Activated CD8-positive, alpha-beta memory T cell treated with anti-CD3 and anti-CD28 coated beads, Interleukin-2, amount 10 ng/mL, durations not matched to agents 7 days and 5 days (primary cell): Measurements from ENCODE around the gene PEPD. TPM values are rescaled to one million over a fixed set of nuclear protein-coding genes. Genes with fewer than 3 reads are reported as not detected.
"Not testable (repeated sequence)": the region's sequence is repeated elsewhere in the genome, so short reads cannot be mapped to it uniquely, and the experiment has no call there.

Source experiments
- ATAC-seq: fragments of 150-1000 bp; cut with Tn5 transposase; one replicate; pipeline ENCODE4 v1.10.0; 2021; ENCODE audit warnings: moderate library complexity
- CTCF ChIA-PET: fragments of 350-600 bp; sonication (Branson Sonifier 250); formaldehyde crosslinking; loops from one replicate; lab custom pipeline; 2021; ENCODE audit warnings: antibody characterized with exemption; lab: Charles Lee
- DNase-seq: peaks from one replicate; pipeline ENCODE4 v3.0.0-alpha.2; 2020
- H3K27ac Mint-ChIP-seq: one replicate; pipeline ENCODE4 v1.8.0; 2021; ENCODE audit warnings: mild to moderate bottlenecking, mixed read lengths
- H3K27me3 Mint-ChIP-seq: one replicate; pipeline ENCODE4 v1.8.0; 2021; ENCODE audit warnings: mixed read lengths
- H3K36me3 Mint-ChIP-seq: one replicate; pipeline ENCODE4 v1.8.0; 2021; ENCODE audit warnings: mild to moderate bottlenecking, mixed read lengths
- H3K4me1 Mint-ChIP-seq: one replicate; pipeline ENCODE4 v1.8.0; 2021; ENCODE audit warnings: mixed read lengths
- H3K4me3 Mint-ChIP-seq: one replicate; pipeline ENCODE4 v1.8.0; 2021; ENCODE audit warnings: mild to moderate bottlenecking, moderate library complexity, mixed read lengths
- H3K9me3 Mint-ChIP-seq: one replicate; pipeline ENCODE4 v1.8.0; 2022; ENCODE audit warnings: low read depth, mixed read lengths
- total RNA-seq, 2 experiments: library from RNA; stranded (reverse); gene quantifications; one replicate each; pipeline ENCODE4 v1.2.3, GENCODE V29; 2021

The PEPD gene
- total RNA-seq, 2 experiments from 2014 or later: 14.9 to 20.3 TPM

DNA sequence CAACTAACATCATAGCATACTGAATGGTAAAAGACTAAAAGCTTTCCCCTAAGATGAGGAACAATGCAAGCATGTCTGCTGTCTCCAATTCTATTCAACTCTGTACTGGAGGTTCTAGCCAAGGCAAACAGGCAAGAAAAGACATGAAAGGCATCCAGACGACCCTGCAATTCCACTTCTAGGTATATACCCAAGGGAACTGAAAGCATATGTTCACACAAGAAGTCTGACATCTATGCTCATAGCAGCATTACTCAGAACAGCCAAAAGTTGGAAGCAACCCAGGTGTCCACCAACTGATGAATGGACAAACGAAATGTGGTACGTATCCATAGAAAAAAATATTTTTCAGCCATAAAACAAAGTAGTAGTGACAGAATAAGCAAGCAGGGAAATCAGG lies 39.1 kb downstream of the PEPD start:
- no peaks in the 10 kb centered on the region for H3K4me1 Mint-ChIP-seq
- no peaks in the 10 kb centered on the region for H3K27me3 Mint-ChIP-seq
- peaks cover 6% of the 10 kb centered on the region for H3K9me3 Mint-ChIP-seq
- DNase-seq (no peak), ATAC-seq (no peak)
- CTCF ChIA-PET: interaction anchor here (0.6 kb wide), 1 partner anchor 304 kb away, joined by 3 read pairs; no protein-coding TSS in a partner anchor
- no peak overlapping the region for H3K27ac Mint-ChIP-seq
- H3K4me3 Mint-ChIP-seq: no peak overlapping the region
- H3K36me3 Mint-ChIP-seq: peaks cover 2% of the 10 kb centered on the region

- Mint-ChIP-seq H3K4me1 (no peaks in the 10 kb centered on the region), H3K9me3 (peaks cover 6% of the 10 kb centered on the region), H3K27ac (no peak overlapping the region), H3K4me3 (no peak overlapping the region), H3K27me3 (no peaks in the 10 kb centered on the region), H3K36me3 (peaks cover 2% of the 10 kb centered on the region)
- ATAC-seq (no peak), DNase-seq (no peak)
- CTCF ChIA-PET: no interaction called here
Measured at GRCh38 chr19:33481863-33482262, 39.7 kb downstream of the PEPD start.

- H3K4me1 Mint-ChIP-seq, CTCF ChIA-PET, H3K9me3 Mint-ChIP-seq, H3K36me3 Mint-ChIP-seq, ATAC-seq, H3K4me3 Mint-ChIP-seq, H3K27ac Mint-ChIP-seq, H3K27me3 Mint-ChIP-seq, DNase-seq: not testable (repeated sequence)
Measured at GRCh38 chr19:33479570-33479969, 42.0 kb downstream of the PEPD start.

DNA sequence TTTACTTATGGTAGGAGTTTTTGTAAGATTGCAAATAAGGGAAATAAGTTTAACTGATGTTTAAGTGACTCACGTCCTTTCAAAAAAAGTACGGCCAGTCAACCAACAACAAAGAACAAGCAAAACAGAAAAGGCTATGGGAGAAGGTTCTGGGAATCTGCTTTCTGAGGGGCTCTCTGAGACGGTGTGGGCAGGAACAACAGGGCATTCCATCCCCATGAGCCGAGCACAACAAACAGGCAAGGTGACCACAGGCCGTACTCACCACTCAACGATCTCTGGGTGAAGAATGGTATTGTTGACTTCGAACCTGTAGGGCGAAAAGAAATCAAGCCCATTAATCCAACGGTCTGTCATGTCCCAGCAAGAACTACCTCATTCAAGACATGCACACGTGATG lies 43.8 kb downstream of the PEPD start:
- H3K27me3 Mint-ChIP-seq: no peaks in the 10 kb centered on the region
- no peak for DNase-seq
- CTCF ChIA-PET: no interaction called here
- peaks cover 5% of the 10 kb centered on the region for H3K9me3 Mint-ChIP-seq
- no peak overlapping the region for H3K27ac Mint-ChIP-seq
- ATAC-seq: no peak
- H3K36me3 Mint-ChIP-seq: peaks cover 2% of the 10 kb centered on the region
- H3K4me3 Mint-ChIP-seq: no peak overlapping the region
- H3K4me1 Mint-ChIP-seq: no peaks in the 10 kb centered on the region

GRCh38 chr19:33476151-33476707 lies 45.4 kb downstream of the PEPD start:
- DNase-seq (no peak), ATAC-seq (no peak)
- no peak overlapping the region for H3K4me3 Mint-ChIP-seq
- no peaks in the 10 kb centered on the region for H3K4me1 Mint-ChIP-seq
- no peak overlapping the region for H3K27ac Mint-ChIP-seq
- H3K9me3 Mint-ChIP-seq: peaks cover 3% of the 10 kb centered on the region
- peaks cover 2% of the 10 kb centered on the region for H3K36me3 Mint-ChIP-seq
- CTCF ChIA-PET: no interaction called here
- no peaks in the 10 kb centered on the region for H3K27me3 Mint-ChIP-seq

GRCh38 chr19:33473653-33474305 lies 47.8 kb downstream of the PEPD start:
- Mint-ChIP-seq H3K27ac (no peak overlapping the region), H3K36me3 (no peaks in the 10 kb centered on the region), H3K9me3 (no peaks in the 10 kb centered on the region), H3K4me3 (no peak overlapping the region), H3K4me1 (peaks cover 6% of the 10 kb centered on the region), H3K27me3 (no peaks in the 10 kb centered on the region)
- DNase-seq: no peak
- ATAC-seq: no peak
- CTCF ChIA-PET: no interaction called here

- Mint-ChIP-seq H3K36me3 (no peaks in the 10 kb centered on the region), H3K27me3 (no peaks in the 10 kb centered on the region), H3K4me1 (peaks cover 6% of the 10 kb centered on the region), H3K4me3 (no peak overlapping the region), H3K27ac (peak overlapping the region; percentile 41), H3K9me3 (no peaks in the 10 kb centered on the region)
- ATAC-seq: no peak
- DNase-seq: no peak
- CTCF ChIA-PET: interaction anchor here (0.7 kb wide), 1 partner anchor 32 kb away, joined by 3 read pairs; no protein-coding TSS in a partner anchor
Measured at GRCh38 chr19:33472691-33473652, 48.6 kb downstream of the PEPD start.

DNA sequence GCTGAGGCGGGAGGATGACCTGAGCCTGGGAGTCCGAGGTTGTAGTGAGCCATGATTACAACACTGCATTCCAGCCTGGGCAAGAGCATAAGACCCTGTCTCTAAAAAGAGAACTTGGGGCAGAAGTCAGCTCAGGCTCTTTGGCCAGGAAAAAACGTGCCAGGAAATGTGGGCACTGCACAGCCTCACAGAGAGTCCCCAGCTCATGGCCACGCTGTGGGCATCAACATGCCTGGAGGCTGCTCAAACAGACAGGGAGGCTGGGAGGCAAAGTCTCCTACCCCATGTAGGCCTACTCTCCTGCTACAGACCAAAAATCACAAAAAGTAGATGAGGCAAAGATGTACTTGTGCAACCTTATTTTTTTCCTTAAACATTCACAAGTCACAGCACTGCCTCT lies 49.4 kb downstream of the PEPD start:
- Mint-ChIP-seq H3K27me3 (no peaks in the 10 kb centered on the region), H3K36me3 (no peaks in the 10 kb centered on the region), H3K9me3 (no peaks in the 10 kb centered on the region), H3K27ac (peak overlapping the region; percentile 41), H3K4me3 (no peak overlapping the region), H3K4me1 (peaks cover 6% of the 10 kb centered on the region)
- DNase-seq: no peak
- CTCF ChIA-PET: interaction anchor here (0.7 kb wide), 1 partner anchor 31 kb away, joined by 3 read pairs; no protein-coding TSS in a partner anchor
- no peak for ATAC-seq

- no peaks in the 10 kb centered on the region for H3K9me3 Mint-ChIP-seq
- no peaks in the 10 kb centered on the region for H3K27me3 Mint-ChIP-seq
- DNase-seq: no peak
- CTCF ChIA-PET: no interaction called here
- no peak for ATAC-seq
- no peak overlapping the region for H3K4me3 Mint-ChIP-seq
- H3K36me3 Mint-ChIP-seq: no peaks in the 10 kb centered on the region
- no peak overlapping the region for H3K27ac Mint-ChIP-seq
- peaks cover 6% of the 10 kb centered on the region for H3K4me1 Mint-ChIP-seq
Measured at GRCh38 chr19:33471111-33471996, 50.2 kb downstream of the PEPD start.

DNA sequence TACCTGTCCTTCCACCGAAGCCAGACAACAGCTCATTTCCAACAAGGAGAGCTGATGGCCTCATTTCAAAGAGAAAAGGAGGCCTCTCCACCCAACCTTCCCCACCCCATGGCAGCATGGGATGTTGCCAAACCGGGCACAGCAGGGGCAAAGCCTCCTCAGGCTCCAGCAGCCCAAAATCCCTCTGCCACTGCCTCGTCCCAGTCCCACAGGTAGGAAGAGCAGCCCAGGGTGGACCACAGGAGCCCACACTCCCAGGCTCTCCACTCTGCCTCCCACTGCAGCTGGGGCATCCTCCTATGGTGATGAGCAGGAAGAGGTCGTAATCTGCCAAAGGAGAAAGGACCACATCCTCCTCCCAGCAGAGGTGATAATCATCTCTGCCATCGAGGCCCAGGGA lies 50.9 kb downstream of the PEPD start:
- ATAC-seq (no peak), DNase-seq (no peak)
- Mint-ChIP-seq H3K9me3 (no peaks in the 10 kb centered on the region), H3K4me3 (no peak overlapping the region), H3K4me1 (peaks cover 6% of the 10 kb centered on the region), H3K27me3 (no peaks in the 10 kb centered on the region), H3K36me3 (no peaks in the 10 kb centered on the region), H3K27ac (no peak overlapping the region)
- CTCF ChIA-PET: no interaction called here

DNA sequence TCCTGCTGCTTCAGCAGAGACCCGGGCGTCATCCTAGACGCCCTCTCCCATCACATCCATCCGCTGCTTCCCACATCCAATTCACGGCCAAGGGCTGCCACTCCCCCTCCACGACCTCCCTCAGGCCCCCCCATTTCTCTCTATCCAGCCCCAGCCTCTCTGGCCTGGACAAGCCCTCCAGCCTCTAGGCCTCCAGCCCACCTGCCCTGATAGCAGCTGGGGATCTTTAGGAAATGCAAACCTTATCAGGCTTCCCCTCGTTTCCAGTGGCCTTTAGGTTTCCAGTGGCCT lies 51.6 kb downstream of the PEPD start:
- no peaks in the 10 kb centered on the region for H3K9me3 Mint-ChIP-seq
- H3K27ac Mint-ChIP-seq: no peak overlapping the region
- DNase-seq: no peak
- no peaks in the 10 kb centered on the region for H3K27me3 Mint-ChIP-seq
- peaks cover 6% of the 10 kb centered on the region for H3K4me1 Mint-ChIP-seq
- no peak for ATAC-seq
- no peaks in the 10 kb centered on the region for H3K36me3 Mint-ChIP-seq
- no peak overlapping the region for H3K4me3 Mint-ChIP-seq
- CTCF ChIA-PET: no interaction called here

DNA sequence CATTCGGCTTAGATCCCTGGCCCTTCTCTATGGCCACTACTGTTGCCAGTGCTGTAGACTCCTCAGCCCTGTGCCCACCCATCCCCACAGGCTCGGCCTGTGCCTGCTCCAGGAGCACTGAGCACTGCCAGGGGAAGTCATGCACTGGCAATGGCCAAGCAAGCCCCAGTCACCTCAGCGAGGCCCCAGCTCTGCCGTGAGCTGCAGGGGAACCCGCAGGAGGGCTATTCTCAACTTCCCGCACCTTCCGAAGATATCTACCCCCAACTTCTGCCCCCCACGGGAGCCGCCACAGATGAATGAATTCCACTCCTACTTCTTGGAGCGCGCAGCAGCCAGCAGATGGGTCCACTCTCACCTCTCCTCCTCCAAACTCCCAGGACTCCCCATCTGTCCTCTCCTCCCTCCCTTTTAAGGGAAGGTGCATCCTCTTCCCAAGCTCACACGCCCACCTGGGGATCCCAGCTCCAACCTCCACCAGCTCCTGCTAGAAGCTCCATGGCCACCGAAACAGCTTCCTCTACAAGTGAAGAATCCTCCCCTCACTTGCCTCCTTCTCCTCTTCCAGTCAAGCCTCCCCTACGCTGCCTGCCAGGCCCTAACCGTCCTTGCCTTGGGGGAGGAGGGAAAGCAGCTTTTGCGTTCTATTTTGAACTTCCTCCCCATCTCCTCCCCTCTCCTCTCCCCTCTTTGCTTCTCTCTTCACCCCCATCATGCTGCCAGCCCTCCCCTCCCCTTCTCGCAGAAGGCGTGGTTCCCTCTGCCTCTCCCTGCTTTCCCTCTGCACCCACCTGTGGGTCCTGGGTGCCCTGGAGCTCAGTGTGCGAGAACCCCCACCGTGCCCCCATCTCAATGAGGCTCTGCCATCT lies 52.2 kb downstream of the PEPD start:
- H3K4me3 Mint-ChIP-seq: no peak overlapping the region
- H3K4me1 Mint-ChIP-seq: peaks cover 6% of the 10 kb centered on the region
- DNase-seq: no peak
- CTCF ChIA-PET: no interaction called here
- no peak overlapping the region for H3K27ac Mint-ChIP-seq
- H3K9me3 Mint-ChIP-seq: no peaks in the 10 kb centered on the region
- H3K27me3 Mint-ChIP-seq: no peaks in the 10 kb centered on the region
- no peak for ATAC-seq
- H3K36me3 Mint-ChIP-seq: no peaks in the 10 kb centered on the region
